CD8-positive, alpha-beta memory T cell (primary cell): ENCODE results near the gene GJA9. TPM values are rescaled to one million over a fixed set of nuclear protein-coding genes. Genes with fewer than 3 reads are reported as not detected.
"Not testable (repeated sequence)": the region's sequence is repeated elsewhere in the genome, so short reads cannot be mapped to it uniquely, and the experiment has no call there.

Source experiments
- CTCF ChIA-PET: fragments of 350-600 bp; sonication (Branson Sonifier 250); formaldehyde crosslinking; loops from one replicate; lab custom pipeline; 2021; ENCODE audit warnings: antibody characterized with exemption; lab: Charles Lee
- POLR2A ChIA-PET: fragments of 350-600 bp; sonication (Branson Sonifier 250); formaldehyde crosslinking; loops from one replicate; lab custom pipeline; 2021; ENCODE audit warnings: antibody characterized with exemption; lab: Charles Lee
- DNase-seq, 5 donors: peaks; one replicate each; pipeline versions ENCODE4 v3.0.0 to v3.0.0-alpha.2; 2020 to 2022; ENCODE audit warnings: mixed read lengths in 1 of 5
- H3K27ac ChIP-seq: one replicate; pipeline ENCODE4 v1.7.0; 2013; ENCODE audit warnings: low read depth, mild to moderate bottlenecking, low read length, moderate library complexity
- H3K27me3 ChIP-seq: 2 replicates; pipeline ENCODE4 v1.7.0; 2013; ENCODE audit warnings: low read length, mild to moderate bottlenecking; ENCODE audit not compliant: insufficient read depth, poor library complexity, severe bottlenecking
- H3K36me3 ChIP-seq: 2 replicates; pipeline ENCODE4 v1.7.0; 2013; ENCODE audit warnings: mild to moderate bottlenecking, low read length, moderate library complexity; ENCODE audit not compliant: insufficient read depth
- H3K4me1 ChIP-seq: 2 replicates; pipeline ENCODE4 v1.7.0; 2013; ENCODE audit warnings: mild to moderate bottlenecking, low read length, moderate library complexity; ENCODE audit not compliant: insufficient read depth
- H3K4me3 ChIP-seq: 2 replicates; pipeline ENCODE4 v1.7.0; 2013; ENCODE audit warnings: mild to moderate bottlenecking, low read length
- H3K9me3 ChIP-seq: 2 replicates; pipeline ENCODE4 v1.7.0; 2013; ENCODE audit warnings: mild to moderate bottlenecking, low read length
- H3K27ac Mint-ChIP-seq, 8 donors: one replicate each; pipeline ENCODE4 v1.8.0; 2020 to 2021; ENCODE audit warnings: mixed read lengths in 8 of 8, mild to moderate bottlenecking in 6 of 8, inconsistent platforms in 3 of 8, moderate library complexity in 3 of 8
- H3K27me3 Mint-ChIP-seq, 2 donors: one replicate each; pipeline ENCODE4 v1.8.0; 2020 to 2021; ENCODE audit warnings: mixed read lengths in 2 of 2, mild to moderate bottlenecking in 1 of 2, moderate library complexity in 1 of 2
- H3K36me3 Mint-ChIP-seq, 3 donors: one replicate each; pipeline ENCODE4 v1.8.0; 2020 to 2021; ENCODE audit warnings: mixed read lengths in 3 of 3, inconsistent platforms in 1 of 3, mild to moderate bottlenecking in 1 of 3
- H3K4me1 Mint-ChIP-seq, 3 donors: one replicate each; pipeline ENCODE4 v1.8.0; 2020 to 2021; ENCODE audit warnings: mixed read lengths in 3 of 3, inconsistent platforms in 1 of 3, mild to moderate bottlenecking in 1 of 3
- H3K4me3 Mint-ChIP-seq, 7 donors: one replicate each; pipeline ENCODE4 v1.8.0; 2020 to 2021; ENCODE audit warnings: mixed read lengths in 7 of 7, mild to moderate bottlenecking in 6 of 7, moderate library complexity in 4 of 7, inconsistent platforms in 2 of 7
- H3K9me3 Mint-ChIP-seq, 5 donors: one replicate each; pipeline ENCODE4 v1.8.0; 2020 to 2022; ENCODE audit warnings: mixed read lengths in 5 of 5, mild to moderate bottlenecking in 3 of 5, moderate library complexity in 2 of 5, inconsistent platforms in 1 of 5
- polyA plus RNA-seq: library from polyadenylated mRNA; unstranded; fragments of 300-500 nt; fragmentation: Illumina TruSeq; gene quantifications from one replicate; pipeline ENCODE4 v1.2.3, GENCODE V29; 2021
- total RNA-seq, 2 experiments: library from RNA; stranded (reverse); gene quantifications; one replicate each; pipeline ENCODE4 v1.2.3, GENCODE V29; 2021

The GJA9 gene
- total and polyA plus RNA-seq, 3 experiments from 2014 or later, result not detected

DNA sequence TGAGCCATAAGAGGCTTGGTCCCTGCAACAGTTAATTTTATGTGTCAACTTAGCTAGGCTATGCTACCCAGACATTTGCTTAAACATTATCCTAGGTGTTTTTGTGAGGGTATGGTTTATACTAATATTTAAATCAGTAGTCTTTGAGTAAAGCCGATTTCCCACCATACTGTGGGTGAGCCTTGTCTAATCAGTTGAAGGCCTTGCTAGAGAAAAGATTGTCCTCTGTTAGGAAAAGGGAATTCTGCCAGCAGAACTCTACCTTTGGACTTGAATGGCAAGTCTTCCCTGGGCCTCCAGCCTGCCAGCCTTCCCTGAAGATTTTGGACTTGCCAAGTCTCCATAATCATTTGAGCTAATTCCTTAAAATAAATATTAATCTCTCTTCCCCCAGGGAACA lies 36.4 kb upstream of the GJA9 start:
- Histone ChIP-seq H3K4me1 (no peaks in the 10 kb centered on the region), H3K36me3 (no peaks in the 10 kb centered on the region), H3K27ac (no peak overlapping the region), H3K9me3 (no peaks in the 10 kb centered on the region), H3K27me3 (no peaks in the 10 kb centered on the region), H3K4me3 (no peak overlapping the region)
- Mint-ChIP-seq H3K4me1 (peaks cover 0 to 2% (median 0%) of the 10 kb centered on the region in 3 donors), H3K27ac (peak overlapping the region in 1 of 8 donors; percentile 46), H3K27me3 (peaks cover 0 to 3% of the 10 kb centered on the region in 2 donors), H3K4me3 (no peak overlapping the region), H3K9me3 (no peaks in the 10 kb centered on the region), H3K36me3 (no peaks in the 10 kb centered on the region)
- CTCF ChIA-PET, result no interaction called here
- POLR2A ChIA-PET, result no interaction called here
- no peak for DNase-seq

DNA sequence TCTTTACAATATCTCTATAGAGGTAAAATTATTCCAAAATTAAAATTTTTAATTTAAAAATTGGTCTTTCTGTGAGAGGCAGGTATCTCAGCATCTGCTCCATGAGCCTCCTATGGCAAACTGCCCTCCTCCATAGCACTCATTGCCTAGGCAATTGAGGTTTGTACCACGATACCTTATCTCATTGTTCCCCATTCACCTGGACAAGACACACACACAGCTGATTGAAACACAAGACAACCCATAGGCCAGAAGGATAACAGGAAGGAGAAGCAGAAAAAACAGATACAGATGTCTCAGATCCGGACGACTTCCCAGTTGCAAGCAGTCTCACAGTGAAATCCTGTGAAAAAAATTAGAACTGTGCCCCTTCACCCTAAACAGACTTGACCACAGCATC lies 36.0 kb upstream of the GJA9 start:
- no peaks in the 10 kb centered on the region for H3K9me3 Mint-ChIP-seq
- no peaks in the 10 kb centered on the region for H3K9me3 ChIP-seq
- no peak overlapping the region for H3K4me3 Mint-ChIP-seq
- no peak overlapping the region for H3K27ac ChIP-seq
- no peaks in the 10 kb centered on the region for H3K27me3 ChIP-seq
- POLR2A ChIA-PET, result no interaction called here
- H3K36me3 ChIP-seq, result no peaks in the 10 kb centered on the region
- no peaks in the 10 kb centered on the region for H3K4me1 ChIP-seq
- no peaks in the 10 kb centered on the region for H3K36me3 Mint-ChIP-seq
- H3K4me3 ChIP-seq, result no peak overlapping the region
- peak overlapping the region in 1 of 8 donors; percentile 19 for H3K27ac Mint-ChIP-seq
- CTCF ChIA-PET, result interaction anchor here (0.7 kb wide), 1 partner anchor 90 kb away, joined by 3 read pairs; no protein-coding TSS in a partner anchor
- peaks cover 0 to 2% (median 0%) of the 10 kb centered on the region in 3 donors for H3K4me1 Mint-ChIP-seq
- no peaks in the 10 kb centered on the region for H3K27me3 Mint-ChIP-seq
- DNase-seq, result no peak

DNA sequence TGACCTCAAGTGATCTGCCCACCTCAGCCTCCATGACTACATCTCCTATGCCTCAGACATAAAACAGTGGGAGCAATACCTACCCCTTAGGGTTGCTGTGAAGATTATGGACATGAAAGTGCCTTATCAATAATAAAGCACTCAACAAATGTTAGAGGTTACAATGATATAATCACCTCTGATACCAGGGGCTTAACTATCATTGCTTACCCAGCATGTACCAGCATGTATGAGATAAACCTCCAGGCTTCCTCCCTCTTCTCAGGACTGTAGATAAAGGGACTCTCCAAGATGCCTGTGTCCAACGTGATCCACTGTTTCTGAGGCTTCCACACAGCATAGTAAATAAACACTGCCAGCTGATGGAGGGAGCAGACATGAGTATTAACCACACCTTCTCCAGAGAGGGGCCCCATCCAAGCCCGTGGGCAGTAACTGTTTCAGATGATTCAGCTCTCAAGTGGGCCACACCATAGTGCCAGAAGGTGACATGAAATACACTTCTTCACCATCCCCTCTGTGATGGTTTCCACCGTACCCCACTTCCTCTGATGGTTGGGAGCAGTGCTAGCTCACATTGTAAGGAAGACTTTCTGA lies 34.1 kb upstream of the GJA9 start:
- no peak for DNase-seq
- Histone ChIP-seq H3K27ac (no peak overlapping the region), H3K36me3 (no peaks in the 10 kb centered on the region), H3K4me1 (no peaks in the 10 kb centered on the region), H3K9me3 (no peaks in the 10 kb centered on the region), H3K4me3 (no peak overlapping the region), H3K27me3 (no peaks in the 10 kb centered on the region)
- Mint-ChIP-seq H3K4me3 (no peak overlapping the region), H3K4me1 (peaks cover 0 to 2% (median 0%) of the 10 kb centered on the region in 3 donors), H3K36me3 (no peaks in the 10 kb centered on the region), H3K27ac (no peak overlapping the region), H3K9me3 (no peaks in the 10 kb centered on the region), H3K27me3 (no peaks in the 10 kb centered on the region)
- CTCF ChIA-PET, result no interaction called here
- POLR2A ChIA-PET, result no interaction called here

DNA sequence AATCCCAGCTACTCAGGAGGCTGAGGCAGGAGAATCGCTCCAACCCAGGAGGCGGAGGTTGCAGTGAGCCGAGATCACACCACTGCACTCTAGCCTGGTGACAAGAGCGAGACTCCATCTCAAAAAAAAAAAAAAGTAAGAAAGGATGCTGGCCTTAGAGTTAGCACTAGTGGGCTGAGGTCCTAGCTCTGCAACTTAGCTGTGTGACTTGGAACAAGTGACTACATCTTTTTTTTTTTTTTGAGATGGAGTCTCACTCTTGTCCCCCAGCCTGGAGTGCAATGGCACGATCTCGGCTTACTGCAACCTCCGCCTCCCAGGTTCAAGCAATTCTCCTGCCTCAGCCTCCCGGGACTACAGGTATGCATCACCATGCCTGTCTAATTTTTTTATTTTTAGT lies 33.5 kb upstream of the GJA9 start:
- CTCF ChIA-PET, H3K4me1 ChIP-seq, H3K4me3 Mint-ChIP-seq, POLR2A ChIA-PET, H3K27ac ChIP-seq, H3K27me3 ChIP-seq, H3K27me3 Mint-ChIP-seq, H3K4me3 ChIP-seq, H3K27ac Mint-ChIP-seq, H3K36me3 ChIP-seq, DNase-seq, H3K4me1 Mint-ChIP-seq, H3K36me3 Mint-ChIP-seq, H3K9me3 ChIP-seq, H3K9me3 Mint-ChIP-seq: not testable (repeated sequence)

DNA sequence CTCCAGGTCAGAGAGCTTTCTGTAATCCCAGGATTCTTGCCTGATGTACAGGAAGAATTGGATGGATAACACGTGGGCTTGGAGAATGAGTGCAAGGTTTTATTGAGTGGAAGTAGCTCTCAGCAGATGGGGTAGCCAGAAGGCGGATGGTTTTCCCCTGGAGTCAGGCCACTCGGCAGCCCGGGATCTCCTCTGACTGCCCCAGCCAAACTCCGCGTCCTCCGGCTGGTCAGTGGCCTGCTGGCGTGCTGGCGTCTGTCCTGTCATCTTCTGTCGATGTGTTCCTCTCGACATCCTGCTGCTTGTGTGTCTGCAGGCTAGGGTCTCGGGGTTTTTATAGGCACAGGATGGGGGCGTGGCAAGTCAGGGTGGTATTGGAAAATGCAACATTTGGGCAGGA lies 27.4 kb upstream of the GJA9 start:
- Histone ChIP-seq H3K27me3 (no peaks in the 10 kb centered on the region), H3K36me3 (no peaks in the 10 kb centered on the region), H3K4me1 (no peaks in the 10 kb centered on the region), H3K4me3 (no peak overlapping the region), H3K9me3 (no peaks in the 10 kb centered on the region), H3K27ac (no peak overlapping the region)
- POLR2A ChIA-PET, result no interaction called here
- no peak overlapping the region for H3K4me3 Mint-ChIP-seq
- H3K4me1 Mint-ChIP-seq, result no peaks in the 10 kb centered on the region
- DNase-seq, result no peak
- H3K36me3 Mint-ChIP-seq, result peaks cover 0 to 4% (median 0%) of the 10 kb centered on the region in 3 donors
- CTCF ChIA-PET, result no interaction called here
- H3K27me3 Mint-ChIP-seq, result no peaks in the 10 kb centered on the region
- no peak overlapping the region for H3K27ac Mint-ChIP-seq
- H3K9me3 Mint-ChIP-seq, result peaks cover 0 to 9% (median 5%) of the 10 kb centered on the region in 5 donors

DNA sequence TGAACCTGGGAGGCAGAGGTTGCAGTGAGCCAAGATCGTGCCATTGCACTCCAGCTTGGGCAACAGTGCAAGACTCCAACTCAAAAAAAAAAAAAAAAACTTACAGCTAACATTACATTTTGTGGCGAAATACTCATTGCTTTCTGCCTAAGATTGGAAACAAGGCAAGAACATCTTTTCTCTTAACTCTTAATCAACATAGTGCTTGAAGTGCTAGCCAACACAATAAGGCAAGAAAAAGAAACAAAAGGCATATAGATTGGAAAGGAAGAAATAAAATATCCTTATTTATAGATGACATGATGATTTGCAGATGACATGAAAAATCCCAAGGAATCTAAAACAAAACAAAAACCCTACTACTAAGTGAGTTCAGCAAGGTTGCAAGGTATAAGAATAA lies 24.6 kb upstream of the GJA9 start:
- H3K36me3 Mint-ChIP-seq, result peaks cover 0 to 4% (median 0%) of the 10 kb centered on the region in 3 donors
- Histone ChIP-seq H3K4me1 (no peaks in the 10 kb centered on the region), H3K9me3 (no peaks in the 10 kb centered on the region), H3K4me3 (no peak overlapping the region), H3K36me3 (no peaks in the 10 kb centered on the region), H3K27ac (no peak overlapping the region), H3K27me3 (no peaks in the 10 kb centered on the region)
- H3K27me3 Mint-ChIP-seq, result no peaks in the 10 kb centered on the region
- no peaks in the 10 kb centered on the region for H3K4me1 Mint-ChIP-seq
- H3K4me3 Mint-ChIP-seq, result no peak overlapping the region
- CTCF ChIA-PET, result no interaction called here
- POLR2A ChIA-PET, result no interaction called here
- DNase-seq, result no peak
- peaks cover 0 to 9% (median 5%) of the 10 kb centered on the region in 5 donors for H3K9me3 Mint-ChIP-seq
- peak overlapping the region in 1 of 8 donors; percentile 50 for H3K27ac Mint-ChIP-seq

DNA sequence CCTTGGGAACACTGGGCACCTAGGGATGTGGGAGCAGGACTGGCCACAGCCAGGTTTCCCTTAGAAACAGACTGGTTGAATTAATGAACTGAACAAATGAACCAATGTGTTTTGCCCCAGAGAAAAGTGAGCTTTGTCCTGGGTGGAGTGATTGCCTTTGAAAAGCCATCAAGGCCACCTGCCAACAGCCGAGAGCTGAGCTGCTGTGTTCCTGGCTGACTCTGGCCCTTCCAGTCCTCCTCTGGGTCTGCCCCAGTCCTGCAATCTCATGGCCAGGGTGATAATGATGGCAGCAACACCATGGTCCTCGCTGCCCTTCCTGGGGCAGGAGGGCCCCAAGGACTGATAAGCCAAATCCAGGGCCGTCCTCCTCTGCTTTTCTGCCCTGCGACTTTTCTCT lies 18.2 kb upstream of the GJA9 start:
- no peaks in the 10 kb centered on the region for H3K9me3 Mint-ChIP-seq
- H3K27me3 Mint-ChIP-seq, result no peaks in the 10 kb centered on the region
- ChIA-PET CTCF (no interaction called here), POLR2A (no interaction called here)
- Histone ChIP-seq H3K36me3 (no peaks in the 10 kb centered on the region), H3K27me3 (no peaks in the 10 kb centered on the region), H3K9me3 (no peaks in the 10 kb centered on the region), H3K4me1 (no peaks in the 10 kb centered on the region), H3K4me3 (no peak overlapping the region), H3K27ac (no peak overlapping the region)
- no peak for DNase-seq
- H3K27ac Mint-ChIP-seq, result no peak overlapping the region
- no peak overlapping the region for H3K4me3 Mint-ChIP-seq
- no peaks in the 10 kb centered on the region for H3K4me1 Mint-ChIP-seq
- H3K36me3 Mint-ChIP-seq, result peaks cover 0 to 2% (median 0%) of the 10 kb centered on the region in 3 donors

DNA sequence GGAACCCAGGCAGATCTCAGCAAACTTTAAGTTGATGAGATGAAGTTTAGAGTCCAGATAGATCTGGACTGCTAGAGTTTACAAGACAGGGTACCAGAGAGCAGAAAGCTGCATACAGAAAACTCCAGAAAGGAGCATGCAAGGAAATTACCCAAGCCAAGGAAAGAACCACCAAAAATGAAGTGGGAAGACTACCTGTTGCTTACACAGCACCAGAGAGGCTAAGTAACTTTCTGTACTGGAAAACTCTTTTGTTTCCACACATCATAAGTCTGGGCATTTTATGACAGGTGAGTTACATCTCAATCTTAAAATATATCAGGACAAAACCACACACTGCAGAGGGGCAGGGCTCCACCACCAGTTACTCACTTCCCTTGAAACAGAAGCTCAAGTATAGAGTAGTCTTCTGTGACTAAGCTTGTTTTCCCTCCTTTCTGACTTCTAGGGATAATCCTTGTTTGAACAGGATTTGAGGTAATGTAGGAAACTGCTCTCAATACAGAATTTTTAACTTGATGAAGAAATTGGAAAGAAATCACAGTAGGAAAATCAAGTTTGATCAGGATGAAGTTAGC lies 17.4 kb upstream of the GJA9 start:
- Histone ChIP-seq H3K4me3 (no peak overlapping the region), H3K36me3 (no peaks in the 10 kb centered on the region), H3K4me1 (no peaks in the 10 kb centered on the region), H3K27me3 (no peaks in the 10 kb centered on the region), H3K27ac (no peak overlapping the region), H3K9me3 (no peaks in the 10 kb centered on the region)
- peaks cover 0 to 2% (median 0%) of the 10 kb centered on the region in 3 donors for H3K36me3 Mint-ChIP-seq
- CTCF ChIA-PET, result no interaction called here
- no peak overlapping the region for H3K27ac Mint-ChIP-seq
- H3K9me3 Mint-ChIP-seq, result no peaks in the 10 kb centered on the region
- no peak overlapping the region for H3K4me3 Mint-ChIP-seq
- no peaks in the 10 kb centered on the region for H3K4me1 Mint-ChIP-seq
- POLR2A ChIA-PET, result no interaction called here
- H3K27me3 Mint-ChIP-seq, result no peaks in the 10 kb centered on the region
- no peak for DNase-seq
